Left lung (tissue), 14 donors: Measurements from ENCODE around the gene OR3A1. TPM values are rescaled to one million over a fixed set of nuclear protein-coding genes. Genes with fewer than 3 reads are reported as not detected.
"Not testable (repeated sequence)": the region's sequence is repeated elsewhere in the genome, so short reads cannot be mapped to it uniquely, and the experiment has no call there.

ENCODE experiments used
- ATAC-seq: fragments of 200-7000 bp; cut with Tn5 transposase; one replicate; pipeline ENCODE4 v1.9.1; 2020; ENCODE audit warnings: moderate library complexity
- DNase-seq, 4 donors: peaks; one replicate each; pipeline ENCODE4 v3.0.0-alpha.2; 2013 to 2020
- H3K27ac ChIP-seq, 2 donors: fragments of 200-600 bp; sonication (generic) in 1 of 2; one replicate each; pipeline versions ENCODE4 v1.5.0 to v1.8.0; 2020 to 2021
- H3K27me3 ChIP-seq, 2 donors: fragments of 200-600 bp; sonication (generic) in 1 of 2; one replicate each; pipeline versions ENCODE4 v1.5.0 to v1.8.0; 2020 to 2021
- H3K36me3 ChIP-seq, 2 donors: fragments of 200-600 bp; sonication (generic) in 1 of 2; one replicate each; pipeline versions ENCODE4 v1.5.0 to v1.8.0; 2020 to 2021
- H3K4me1 ChIP-seq, 2 donors: fragments of 200-600 bp; one replicate each; pipeline ENCODE4 v1.8.0; 2021
- H3K4me3 ChIP-seq, 2 donors: fragments of 200-600 bp; sonication (generic) in 1 of 2; one replicate each; pipeline versions ENCODE4 v1.5.0 to v1.8.0; 2020 to 2021; ENCODE audit warnings: mild to moderate bottlenecking in 1 of 2
- H3K9me3 ChIP-seq, 2 donors: fragments of 200-600 bp; sonication (generic) in 1 of 2; one replicate each; pipeline versions ENCODE4 v1.5.0 to v1.8.0; 2020 to 2021
- intact Hi-C, 2 donors: fragments of 100-400 bp; cut with DNase I; formaldehyde crosslinking; loops; one replicate each; pipeline versions ENCODE4 v1.11.2 to v1.14.2; 2022
- long read RNA-seq, 12 donors: library from polyadenylated mRNA in 2 of 12; unstranded in 2 of 12; transcript quantifications; one replicate each; pipeline ENCODE4 v2.0.0 and lab custom pipeline, GENCODE V29; 2019 to 2026
- polyA plus RNA-seq, 6 donors: library from polyadenylated mRNA; unstranded; fragments of 120-200 nt; gene quantifications; one replicate each; pipeline ENCODE4 v1.2.1, GENCODE V29; 2013; ENCODE audit not compliant: insufficient read length in 6 of 6
- total RNA-seq, 2 donors: library from RNA; stranded (reverse); fragmentation: NEBNext Ultra II Directional; extraction: Animal tissue kit (Norgen Biotek cat#: 25700); gene quantifications; one replicate each; pipeline ENCODE4 v1.2.1, GENCODE V29; 2021
- TF ChIP-seq, protein P1 (sequence below), 2 donors: fragments of 200-600 bp; sonication (generic) in 1 of 2; IDR thresholded peaks; one replicate each; pipeline versions ENCODE4 v1.5.0 to v1.8.0; 2021; ENCODE audit warnings: antibody characterized with exemption in 2 of 2
- donor health status: DM: no; HTN: yes; CAD: no.
- donor health status: DM: no; HTN: no; CAD: no.

The OR3A1 gene, protein sequence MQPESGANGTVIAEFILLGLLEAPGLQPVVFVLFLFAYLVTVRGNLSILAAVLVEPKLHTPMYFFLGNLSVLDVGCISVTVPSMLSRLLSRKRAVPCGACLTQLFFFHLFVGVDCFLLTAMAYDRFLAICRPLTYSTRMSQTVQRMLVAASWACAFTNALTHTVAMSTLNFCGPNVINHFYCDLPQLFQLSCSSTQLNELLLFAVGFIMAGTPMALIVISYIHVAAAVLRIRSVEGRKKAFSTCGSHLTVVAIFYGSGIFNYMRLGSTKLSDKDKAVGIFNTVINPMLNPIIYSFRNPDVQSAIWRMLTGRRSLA
- under 1 TPM in 1 of 2 donors, not detected in 1; 0.20 TPM for total RNA-seq
- under 1 TPM in 2 of 6 donors, not detected in 4; 0.13 to 0.17 TPM for polyA plus RNA-seq
- long read RNA-seq, donor 1, result 0 reads
- long read RNA-seq, donor 2, result 0 reads
- long read RNA-seq, donor 3, result 0 reads
- long read RNA-seq, donor 4, result 0 reads
- long read RNA-seq, donor 5, result 0 reads
- long read RNA-seq, donor 6, result 0 reads
- long read RNA-seq, donor 7, result 0 reads
- long read RNA-seq, donor 8, result 0 reads
- long read RNA-seq, donor 9, result 0 reads
- long read RNA-seq, donor 10, result 0 reads
- long read RNA-seq, donor 11, result 0 reads
- long read RNA-seq, donor 12, result 0 reads

DNA sequence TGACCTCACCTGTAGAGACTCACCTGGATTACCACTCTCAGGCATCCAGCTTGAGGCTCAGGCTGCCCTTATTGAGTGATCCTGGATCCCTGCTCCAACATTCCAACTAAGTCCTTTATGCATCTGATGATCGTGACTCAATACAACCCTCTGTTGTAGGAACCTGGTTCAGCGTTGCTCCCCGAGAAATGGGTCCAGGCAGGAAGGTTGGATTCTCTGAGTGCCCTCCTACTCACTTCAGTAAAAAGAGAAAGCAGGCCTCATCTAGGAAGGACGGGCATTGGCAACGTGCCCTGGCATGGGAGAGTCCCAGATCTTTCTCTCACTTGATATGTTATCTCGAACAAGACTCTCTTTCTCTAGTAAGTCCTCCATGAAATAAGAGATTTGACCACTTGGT, at the start of gene OR3A1:
TSS of gene OR3A1 (minus strand) at position 101 of the 400 bp plus-strand sequence. CDS start 5,778 bp downstream, outside the sequence.
- no peak within 1 kb of the TSS for H3K27ac ChIP-seq
- H3K4me3 ChIP-seq, result no peak within 1 kb of the TSS
- H3K9me3 ChIP-seq, result no peaks in the 10 kb centered on the region
- intact Hi-C loops, result no loop called here
- H3K36me3 ChIP-seq, result no peaks in the 10 kb centered on the region
- H3K4me1 ChIP-seq, result no peaks in the 10 kb centered on the region
- no peak for DNase-seq
- ATAC-seq, result no peak
- TF ChIP-seq, protein P1, sequence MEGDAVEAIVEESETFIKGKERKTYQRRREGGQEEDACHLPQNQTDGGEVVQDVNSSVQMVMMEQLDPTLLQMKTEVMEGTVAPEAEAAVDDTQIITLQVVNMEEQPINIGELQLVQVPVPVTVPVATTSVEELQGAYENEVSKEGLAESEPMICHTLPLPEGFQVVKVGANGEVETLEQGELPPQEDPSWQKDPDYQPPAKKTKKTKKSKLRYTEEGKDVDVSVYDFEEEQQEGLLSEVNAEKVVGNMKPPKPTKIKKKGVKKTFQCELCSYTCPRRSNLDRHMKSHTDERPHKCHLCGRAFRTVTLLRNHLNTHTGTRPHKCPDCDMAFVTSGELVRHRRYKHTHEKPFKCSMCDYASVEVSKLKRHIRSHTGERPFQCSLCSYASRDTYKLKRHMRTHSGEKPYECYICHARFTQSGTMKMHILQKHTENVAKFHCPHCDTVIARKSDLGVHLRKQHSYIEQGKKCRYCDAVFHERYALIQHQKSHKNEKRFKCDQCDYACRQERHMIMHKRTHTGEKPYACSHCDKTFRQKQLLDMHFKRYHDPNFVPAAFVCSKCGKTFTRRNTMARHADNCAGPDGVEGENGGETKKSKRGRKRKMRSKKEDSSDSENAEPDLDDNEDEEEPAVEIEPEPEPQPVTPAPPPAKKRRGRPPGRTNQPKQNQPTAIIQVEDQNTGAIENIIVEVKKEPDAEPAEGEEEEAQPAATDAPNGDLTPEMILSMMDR (IDR thresholded peaks at IDR 0.05), result no peak
- H3K27me3 ChIP-seq, result peaks cover 0 to 5% of the 10 kb centered on the region in 2 donors

DNA sequence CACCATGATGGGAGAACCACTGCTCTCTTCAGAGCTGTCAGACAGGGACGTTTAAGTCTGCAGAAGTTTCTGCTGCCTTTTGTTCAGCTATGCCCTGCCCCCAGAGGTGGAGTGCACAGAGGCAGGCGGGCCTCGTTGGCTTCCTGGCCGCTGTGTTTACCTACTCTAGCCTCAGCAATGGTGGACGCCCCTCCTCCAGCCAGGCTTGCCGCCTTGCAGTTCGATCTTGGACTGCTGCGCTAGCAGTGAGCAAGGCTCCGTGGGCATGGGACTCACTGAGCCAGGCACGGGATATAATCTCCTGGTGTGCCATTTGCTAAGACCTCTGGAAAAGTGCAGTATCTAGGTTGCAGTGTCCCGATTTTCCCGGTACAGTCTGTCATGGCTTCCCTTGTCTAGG, 44.6 kb upstream of the OR3A1 start:
- H3K36me3 ChIP-seq, ATAC-seq, H3K4me3 ChIP-seq, H3K4me1 ChIP-seq, intact Hi-C loops, H3K27ac ChIP-seq: not testable (repeated sequence)
- peaks cover 0 to 17% of the 10 kb centered on the region in 2 donors for H3K9me3 ChIP-seq
- H3K27me3 ChIP-seq, result peaks cover 0 to 36% of the 10 kb centered on the region in 2 donors
- DNase-seq, result peak in 1 of 4 donors; percentile 38

DNA sequence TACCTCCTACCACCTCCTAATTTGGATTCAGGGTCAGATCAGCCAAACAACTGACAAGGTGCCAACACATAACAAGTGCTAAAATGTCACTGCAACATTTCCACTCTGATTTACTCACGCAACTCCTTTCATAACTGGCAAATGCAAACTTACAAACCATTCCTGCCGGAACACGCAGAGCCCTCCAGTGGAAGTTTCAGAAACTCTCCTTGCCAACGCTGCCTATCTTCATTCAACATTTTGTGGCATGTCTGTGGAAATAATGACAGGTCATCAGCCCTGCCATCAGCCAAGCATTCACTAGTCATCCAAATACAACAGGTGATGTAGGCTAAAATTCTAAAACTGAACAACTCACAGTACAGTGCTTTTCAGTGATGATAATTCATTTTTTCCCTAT, 37.7 kb upstream of the OR3A1 start:
- Histone ChIP-seq H3K27ac (no peak overlapping the region), H3K4me3 (no peak overlapping the region), H3K9me3 (peaks cover 0 to 12% of the 10 kb centered on the region in 2 donors), H3K27me3 (no peaks in the 10 kb centered on the region), H3K4me1 (no peaks in the 10 kb centered on the region), H3K36me3 (no peaks in the 10 kb centered on the region)
- intact Hi-C loops, result no loop called here
- DNase-seq, result no peak
- ATAC-seq, result no peak
- TF ChIP-seq, protein P1 (IDR thresholded peaks at IDR 0.05), result no peak

DNA sequence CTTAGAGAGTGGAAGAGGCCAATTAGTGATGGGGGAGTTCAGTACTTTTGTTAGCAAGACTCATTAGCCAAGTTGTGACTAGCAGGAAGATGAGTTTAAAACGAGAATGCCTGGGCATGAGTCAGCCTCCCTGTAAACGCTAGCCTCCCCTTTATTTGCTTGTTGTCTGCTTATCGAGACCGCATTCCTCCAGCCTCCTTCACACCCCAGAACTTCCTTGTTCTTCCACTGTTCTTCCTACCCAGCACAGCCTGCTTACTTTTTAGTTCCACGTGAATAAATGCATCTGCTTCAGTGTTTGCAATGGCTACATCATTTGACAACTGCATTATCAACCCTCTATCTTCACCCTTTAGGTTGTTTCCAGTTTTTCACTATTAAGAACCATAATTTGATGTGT, 20.2 kb upstream of the OR3A1 start:
- ATAC-seq, result no peak
- intact Hi-C loops, result no loop called here

DNA sequence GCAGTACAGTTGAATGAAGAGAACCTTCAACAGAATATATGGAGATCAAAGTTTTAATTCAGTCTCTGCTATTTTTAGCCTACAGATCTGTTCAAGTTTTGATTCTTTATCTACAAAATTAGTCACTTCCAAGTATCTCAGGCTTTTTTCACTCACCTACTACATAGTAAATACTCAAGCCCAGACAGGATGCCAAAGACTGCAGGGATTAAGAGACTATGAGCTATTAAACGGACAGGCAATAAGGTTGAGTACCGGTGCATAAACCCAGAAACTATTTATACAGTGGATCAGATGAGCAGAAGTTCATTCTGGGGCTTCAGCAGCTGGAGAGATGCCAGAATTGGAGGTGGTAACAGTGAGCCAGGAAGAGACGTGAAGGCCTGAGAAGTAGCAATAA, 18.7 kb upstream of the OR3A1 start:
- ATAC-seq, result no peak
- H3K36me3 ChIP-seq, result no peaks in the 10 kb centered on the region
- H3K4me1 ChIP-seq, result no peaks in the 10 kb centered on the region
- TF ChIP-seq, protein P1 (IDR thresholded peaks at IDR 0.05), result no peak
- H3K4me3 ChIP-seq, result no peak overlapping the region
- no peak for DNase-seq
- H3K27me3 ChIP-seq, result no peaks in the 10 kb centered on the region
- no peak overlapping the region for H3K27ac ChIP-seq
- no peaks in the 10 kb centered on the region for H3K9me3 ChIP-seq
- intact Hi-C loops, result no loop called here

More for the DNA sequence above, 20.2 kb upstream of the OR3A1 start:
- TF ChIP-seq, protein P1 (IDR thresholded peaks at IDR 0.05), result no peak
- no peaks in the 10 kb centered on the region for H3K27me3 ChIP-seq
- no peaks in the 10 kb centered on the region for H3K9me3 ChIP-seq
- H3K27ac ChIP-seq, result no peak overlapping the region
- H3K36me3 ChIP-seq, result no peaks in the 10 kb centered on the region
- no peak for DNase-seq
- H3K4me3 ChIP-seq, result no peak overlapping the region
- no peaks in the 10 kb centered on the region for H3K4me1 ChIP-seq
